Hepatocyte (in vitro differentiated cells): ENCODE results near the gene C11orf91.

Experiments used
- CTCF ChIP-seq: fragments of 200-600 bp; sonication (generic); IDR thresholded peaks from 2 replicates; pipeline ENCODE4 v1.5.1; 2016; ENCODE audit warnings: antibody characterized with exemption, mild to moderate bottlenecking; ENCODE audit not compliant: poor library complexity
- EZH2 ChIP-seq: fragments of 200-600 bp; sonication (generic); IDR thresholded peaks from 2 replicates; pipeline ENCODE4 v1.6.1; 2016; ENCODE audit warnings: antibody characterized with exemption, mild to moderate bottlenecking, borderline replicate concordance
- EZH2phosphoT487 ChIP-seq: fragments of 200-600 bp; sonication (generic); IDR thresholded peaks from one replicate; pipeline ENCODE4 v1.6.1; 2018; ENCODE audit warnings: antibody characterized with exemption, mild to moderate bottlenecking, low read depth, moderate library complexity; ENCODE audit not compliant: unreplicated experiment, severe bottlenecking

GRCh38 chr11:33713856-33714398 is 13.3 kb upstream of the C11orf91 start:
- TF ChIP-seq CTCF (no peak), EZH2 (no peak), EZH2phosphoT487 (no peak)
